TTC549 (cell line): Measurements from ENCODE around the gene TRPV6.

Experiments used
- FAIRE-seq: peaks from 2 replicates; lab custom pipeline; 2012; peaks lifted over from hg19 to GRCh38; lab: Jason Lieb, UNC

Gene TRPV6

DNA sequence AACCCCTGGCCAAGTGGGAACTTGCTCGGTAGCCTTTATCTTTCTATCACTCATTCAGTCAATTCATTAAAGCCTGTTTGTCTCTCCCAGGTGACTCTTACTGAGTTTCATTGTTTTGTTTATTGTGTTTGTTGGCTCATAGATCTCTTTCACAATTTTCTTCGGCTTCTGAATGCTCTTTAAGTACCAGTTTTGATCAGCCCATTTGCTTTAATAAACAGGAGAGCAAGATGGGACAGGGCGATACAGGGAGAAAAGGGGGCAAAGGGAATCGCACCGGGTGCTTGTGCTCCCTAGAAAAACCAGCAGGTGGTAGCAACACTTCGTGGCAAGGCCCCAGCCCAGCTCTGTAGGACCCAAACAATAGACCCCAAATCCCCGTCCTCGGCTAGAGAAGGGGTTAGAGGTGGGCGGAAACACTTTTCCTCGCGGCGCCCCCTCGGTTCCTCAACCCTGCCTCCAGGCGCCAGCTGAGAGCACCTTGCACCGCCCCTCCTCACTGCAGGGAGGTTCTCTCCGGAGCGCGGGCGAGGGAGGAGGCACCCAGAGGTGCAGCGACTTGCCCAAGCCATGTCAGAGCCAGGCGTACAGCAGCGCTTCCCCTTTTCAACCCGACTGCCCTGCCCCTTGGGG, 31.7 kb downstream of the TRPV6 start:
- FAIRE-seq, result no peak

DNA sequence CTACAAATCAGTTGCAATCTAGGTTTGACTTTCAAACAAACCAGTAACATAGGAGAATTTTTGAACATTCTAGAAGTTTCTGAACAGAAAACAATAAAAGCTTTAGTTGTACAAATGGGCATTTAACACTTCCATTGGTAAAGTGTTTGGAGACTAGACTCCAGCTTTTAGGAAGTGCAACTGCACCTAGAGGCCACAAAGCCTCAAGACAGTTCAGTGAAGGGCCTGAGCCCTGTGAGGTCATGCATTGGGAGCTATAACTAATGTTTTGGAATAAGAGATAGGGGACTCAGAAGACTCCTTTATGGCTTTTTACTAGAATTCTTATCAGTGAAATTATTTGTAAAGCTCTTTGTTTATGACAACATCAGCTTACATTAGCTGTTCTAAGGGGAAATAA, 33.6 kb downstream of the TRPV6 start:
- no peak for FAIRE-seq

DNA sequence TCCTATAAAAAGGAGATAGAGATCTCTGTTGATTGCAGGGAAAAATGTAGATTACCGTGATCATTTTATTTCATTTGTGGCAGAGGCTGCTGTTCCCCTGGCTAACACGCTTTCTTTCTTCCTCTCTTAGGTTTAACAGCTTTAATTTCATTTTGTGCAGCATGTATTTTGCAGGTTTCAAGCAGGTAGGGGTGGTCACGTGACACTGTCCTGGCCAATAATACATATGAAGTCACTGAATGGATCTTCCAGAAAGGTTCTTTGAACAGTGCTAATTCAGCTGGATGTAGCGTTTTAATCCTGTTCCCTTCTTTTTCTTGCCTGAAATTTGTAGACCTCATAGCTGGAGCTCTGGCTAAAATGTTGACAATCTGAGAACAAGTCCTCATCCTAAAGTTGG, 34.3 kb downstream of the TRPV6 start:
- no peak for FAIRE-seq

DNA sequence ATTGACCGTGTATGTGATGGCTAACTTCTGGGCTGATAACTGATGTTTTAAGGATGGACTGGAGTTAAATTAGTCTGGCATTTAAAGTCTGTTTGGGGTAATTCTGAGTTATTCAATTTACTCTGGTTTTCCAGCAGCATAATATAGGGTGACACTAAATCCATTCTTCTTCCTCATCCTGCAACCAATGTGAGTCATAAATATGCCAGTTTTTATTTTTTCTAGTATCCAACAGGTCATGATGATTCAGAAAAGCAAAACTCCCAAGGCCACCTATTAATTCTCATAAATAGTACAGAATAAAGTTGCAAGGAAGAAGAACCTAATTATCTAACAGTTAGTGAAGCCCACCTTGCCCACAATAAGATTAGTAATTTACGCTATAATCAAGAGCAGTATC, 38.2 kb downstream of the TRPV6 start:
- no peak for FAIRE-seq

DNA sequence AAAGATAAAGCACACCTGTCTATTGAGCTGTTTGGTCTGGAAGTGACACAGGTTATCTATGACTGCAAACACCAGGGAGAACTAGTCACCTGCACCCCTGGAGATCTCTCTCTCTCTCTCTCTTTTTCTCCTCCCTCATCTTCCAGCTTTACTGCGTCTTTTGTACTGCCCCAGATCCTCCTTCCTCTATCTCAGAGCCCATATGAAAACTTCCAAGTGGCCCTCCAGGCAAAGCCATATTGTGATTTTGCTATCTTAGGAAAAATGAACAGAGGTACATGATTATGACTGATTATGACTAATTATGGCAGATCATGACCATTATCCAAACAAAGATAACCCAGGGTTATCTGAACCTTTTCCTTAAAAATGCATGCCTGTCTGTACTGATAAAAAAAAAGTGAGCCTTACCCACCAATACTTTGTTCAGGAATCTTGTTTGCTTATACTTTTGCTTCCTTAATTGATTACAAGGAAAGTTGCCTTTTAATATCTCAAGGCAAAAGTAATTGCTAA, 43.2 kb downstream of the TRPV6 start:
- no peak for FAIRE-seq

DNA sequence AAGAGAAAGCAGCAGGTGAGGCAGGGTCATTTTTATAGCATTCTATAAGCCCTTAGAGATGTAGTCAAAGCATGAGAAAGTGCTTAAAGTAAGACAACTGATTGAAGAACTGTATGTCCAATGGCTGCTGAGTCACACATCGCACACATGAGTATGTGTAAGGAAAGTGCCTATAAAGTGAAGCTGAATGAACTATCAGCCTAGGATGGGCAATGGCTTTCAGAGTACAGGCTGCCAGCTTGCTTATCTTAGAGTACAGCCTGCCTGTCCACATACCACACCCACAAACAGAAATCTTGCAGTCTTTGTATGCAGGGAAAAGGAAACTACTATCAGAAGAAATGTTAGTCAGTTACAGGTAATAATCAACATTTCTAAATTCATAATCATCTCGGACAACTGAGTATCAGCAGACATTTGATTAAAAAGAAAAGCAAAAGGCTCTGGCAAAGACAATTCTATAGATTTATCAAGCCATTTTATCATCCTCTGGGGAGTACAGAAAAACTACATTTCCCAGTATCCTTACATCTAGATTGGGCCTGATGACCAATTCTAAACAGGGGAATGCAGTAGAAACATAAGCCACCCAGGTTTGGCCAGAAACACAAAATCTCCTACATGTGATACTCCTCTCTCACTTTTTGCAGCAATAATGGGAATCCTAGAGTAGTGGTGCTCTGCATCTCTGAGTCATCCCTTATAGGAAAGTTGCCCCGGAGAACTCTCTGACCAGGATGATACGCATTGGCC, 46.9 kb downstream of the TRPV6 start:
- no peak for FAIRE-seq

DNA sequence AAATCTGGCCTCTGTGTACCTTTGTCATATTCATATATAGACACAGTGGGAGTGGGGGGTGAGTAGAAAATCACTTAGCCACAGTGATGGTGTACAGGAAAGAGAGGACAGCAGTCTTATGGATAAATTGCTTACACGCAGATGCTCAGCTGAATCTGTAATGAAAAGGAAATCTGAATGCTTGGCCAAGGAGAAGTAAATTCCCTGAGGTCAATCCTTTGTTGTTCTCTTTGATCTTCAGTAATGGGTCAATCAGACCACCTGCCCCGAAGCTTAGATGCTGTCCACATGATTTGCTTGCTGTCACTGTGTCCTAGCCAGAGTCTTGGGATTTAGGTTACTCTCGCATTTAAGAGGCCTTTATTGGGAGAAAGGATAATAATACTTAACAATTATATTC, 49.1 kb downstream of the TRPV6 start:
- FAIRE-seq, result no peak

DNA sequence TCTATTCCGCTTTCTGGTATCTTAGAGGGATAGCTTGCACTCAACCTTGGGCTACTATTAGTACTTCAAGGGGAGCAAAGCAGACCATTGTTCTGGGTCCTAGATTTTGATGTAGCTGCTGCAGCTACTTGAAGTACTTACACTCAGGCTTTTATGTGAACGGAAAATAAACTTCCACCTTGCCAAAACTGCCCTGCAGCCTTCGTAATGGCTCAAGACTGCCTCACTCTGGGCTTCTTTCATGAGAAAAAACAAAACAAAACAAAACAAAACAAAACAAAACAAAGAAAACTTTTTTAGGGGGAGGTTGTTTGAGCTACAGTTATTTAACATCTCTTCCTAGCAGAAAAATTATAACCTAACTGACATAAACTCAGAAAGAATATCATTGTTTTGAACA, 50.1 kb downstream of the TRPV6 start:
- no peak for FAIRE-seq

DNA sequence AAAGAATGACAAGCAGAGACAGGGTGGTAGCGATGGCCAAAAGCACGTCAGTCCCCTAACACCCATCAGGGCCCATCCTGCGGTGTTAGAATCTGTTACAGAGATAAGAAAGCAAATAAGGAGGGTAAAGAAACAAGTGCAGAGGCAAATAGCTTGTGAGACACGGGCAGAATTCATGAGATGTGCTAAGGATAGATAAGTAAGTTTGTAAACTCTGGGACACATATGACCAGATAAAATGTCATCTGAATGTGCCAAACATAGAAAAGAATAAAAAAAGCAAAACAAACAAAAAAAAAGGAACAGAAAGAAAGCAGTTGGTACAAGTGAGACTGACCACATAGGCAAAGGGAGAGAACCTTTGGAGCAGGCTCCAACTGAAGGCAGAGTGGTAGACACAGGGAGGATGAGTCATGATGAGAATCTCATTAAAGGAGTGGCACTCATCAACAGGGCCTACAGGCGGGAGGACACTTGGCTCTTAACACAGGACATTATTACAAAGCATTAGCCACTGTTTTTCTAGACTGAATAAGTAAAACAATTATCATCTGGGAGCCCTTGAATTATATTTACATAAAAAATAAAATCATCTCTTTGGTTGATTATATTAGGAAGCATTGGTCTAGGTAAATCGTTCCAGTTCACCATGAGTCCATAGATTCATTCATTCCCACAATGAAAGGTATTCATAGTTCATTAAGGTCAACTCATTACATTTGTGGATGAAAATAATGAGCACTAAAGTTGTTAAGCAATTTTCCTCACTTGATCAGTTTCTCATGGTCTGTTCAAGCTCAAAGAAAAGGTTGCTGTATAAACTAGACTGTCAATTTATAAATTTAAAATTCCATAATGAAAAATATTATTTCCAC, 52.1 kb downstream of the TRPV6 start:
- no peak for FAIRE-seq

DNA sequence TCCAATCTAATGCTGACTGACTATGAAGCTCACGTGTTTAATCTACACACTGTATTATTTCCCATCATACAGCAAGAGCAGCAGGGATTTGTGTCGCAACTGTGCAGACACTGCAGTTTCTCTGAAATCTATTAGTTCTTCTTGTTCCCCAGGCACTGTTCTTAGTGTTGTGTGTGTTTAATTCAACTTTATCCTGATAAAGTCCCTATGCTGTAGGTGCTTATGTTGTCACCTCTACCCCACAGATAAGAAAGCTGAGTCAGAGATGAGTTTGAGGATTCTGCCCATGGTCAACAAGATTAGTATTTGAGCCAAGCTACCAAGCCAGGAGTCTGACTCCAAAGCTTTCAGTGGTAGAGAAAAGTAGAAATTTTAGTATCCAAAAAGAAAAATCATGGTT, 53.1 kb downstream of the TRPV6 start:
- no peak for FAIRE-seq

DNA sequence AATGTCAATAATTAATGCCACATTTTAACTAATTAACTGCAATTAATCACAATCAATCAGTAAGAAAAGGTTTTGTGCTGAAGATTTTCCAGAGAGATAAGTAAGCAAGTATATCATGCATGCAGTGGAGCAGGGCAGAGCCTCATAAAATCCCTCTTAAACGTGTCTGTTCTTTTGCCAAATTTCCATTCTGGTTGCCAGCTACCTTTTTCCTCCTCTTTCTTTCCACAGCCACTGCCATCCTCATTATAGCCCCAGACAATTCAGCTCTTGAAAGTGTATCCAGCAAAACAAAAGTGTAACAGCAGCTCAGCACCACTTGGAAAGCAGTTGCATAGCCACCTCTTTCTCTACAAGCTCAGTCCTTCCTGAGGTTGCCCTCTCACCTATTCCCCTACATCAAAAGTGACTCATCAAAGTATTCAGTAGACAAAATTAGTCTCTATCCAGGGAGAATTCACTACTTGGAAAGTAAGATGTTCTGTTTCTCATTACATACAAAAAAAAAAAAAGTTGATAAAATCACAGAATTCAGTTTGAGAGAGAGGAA, 57.5 kb downstream of the TRPV6 start:
- FAIRE-seq, result no peak

DNA sequence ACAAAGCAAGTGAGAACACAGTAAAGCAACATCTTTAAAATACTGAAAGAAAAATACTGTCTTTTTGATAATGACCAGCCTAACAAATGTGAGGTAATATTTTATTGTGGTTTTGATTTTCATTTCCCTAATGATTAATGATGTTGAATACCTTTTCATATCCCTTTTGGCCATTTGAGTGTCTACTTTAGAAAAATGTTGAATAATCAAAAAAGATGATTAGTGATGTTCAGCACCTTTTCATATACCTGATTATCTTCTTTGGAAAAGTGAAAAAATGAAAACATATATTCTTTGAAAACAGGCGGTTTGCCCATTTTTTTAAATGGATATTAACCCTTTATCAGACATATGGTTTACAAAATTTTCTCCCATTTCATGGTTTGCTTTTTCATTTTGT, 62.8 kb downstream of the TRPV6 start:
- no peak for FAIRE-seq
